ENCODE results near the gene ATP5F1C.
"Not testable (repeated sequence)": the region's sequence is repeated elsewhere in the genome, so short reads cannot be mapped to it uniquely, and the experiment has no call there.

Gene ATP5F1C

DNA sequence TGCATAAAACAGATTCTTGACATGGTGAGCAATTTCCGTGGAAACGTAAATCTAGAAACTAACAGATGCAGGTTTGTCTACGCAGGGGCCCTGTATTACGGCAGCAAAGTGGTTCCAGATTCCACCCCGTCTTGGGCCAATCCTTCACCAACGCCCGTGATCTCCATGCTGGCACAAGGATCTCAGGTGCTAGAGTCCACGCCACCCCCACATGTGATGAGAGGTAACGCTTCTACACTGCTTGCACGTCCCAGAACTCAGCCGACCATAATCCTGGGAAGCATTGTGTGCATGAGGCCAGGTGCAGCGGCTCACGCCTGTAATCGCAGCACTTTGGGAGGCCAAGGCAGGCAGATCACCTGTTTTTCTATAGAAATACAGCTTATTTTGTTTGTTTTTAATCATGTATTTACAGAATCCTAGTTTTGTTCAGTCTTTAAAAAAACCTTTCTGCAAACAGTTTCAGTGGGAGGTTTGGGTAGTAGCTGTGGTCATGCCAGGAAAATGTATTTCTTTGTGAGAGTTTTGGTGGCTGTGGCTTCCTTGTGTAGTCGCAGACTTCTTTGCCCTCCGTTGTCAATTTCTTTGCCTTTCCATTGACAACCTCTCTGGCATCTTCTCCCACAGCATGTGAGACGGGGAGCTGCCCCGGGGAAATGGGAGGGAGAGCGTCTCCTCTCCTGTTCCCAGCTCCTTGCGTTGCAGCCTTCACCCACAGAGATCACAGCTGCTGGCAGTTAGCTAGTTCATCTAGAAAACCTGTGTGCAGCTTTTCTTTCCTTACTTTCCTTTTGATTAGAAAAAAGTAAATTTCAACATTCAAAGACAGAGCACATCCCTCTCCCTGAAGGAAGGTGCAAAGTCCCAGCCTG, 49.2 kb upstream of the ATP5F1C start (continued):
- TF ChIP-seq ZNF501 (tag by site-specific recombination; IDR thresholded peaks at IDR 0.05), result no peak
- TF ChIP-seq ZBTB10 (tag by site-specific recombination; IDR thresholded peaks at IDR 0.05), result no peak

- no peaks in the 10 kb centered on the region for H3K9me3 ChIP-seq (ENCODE audit: control insufficient read depth, insufficient read depth, low read depth, low read length)
- H3K4me3 ChIP-seq (ENCODE audit: low read depth, low read length), result no peak overlapping the region
- no peak for TF ChIP-seq PRDM2 (tag by site-specific recombination; IDR thresholded peaks at IDR 0.05; ENCODE audit: borderline replicate concordance)
- no peak for TF ChIP-seq ZBTB1 (tag by site-specific recombination; IDR thresholded peaks at IDR 0.05)
- TF ChIP-seq, protein P1, sequence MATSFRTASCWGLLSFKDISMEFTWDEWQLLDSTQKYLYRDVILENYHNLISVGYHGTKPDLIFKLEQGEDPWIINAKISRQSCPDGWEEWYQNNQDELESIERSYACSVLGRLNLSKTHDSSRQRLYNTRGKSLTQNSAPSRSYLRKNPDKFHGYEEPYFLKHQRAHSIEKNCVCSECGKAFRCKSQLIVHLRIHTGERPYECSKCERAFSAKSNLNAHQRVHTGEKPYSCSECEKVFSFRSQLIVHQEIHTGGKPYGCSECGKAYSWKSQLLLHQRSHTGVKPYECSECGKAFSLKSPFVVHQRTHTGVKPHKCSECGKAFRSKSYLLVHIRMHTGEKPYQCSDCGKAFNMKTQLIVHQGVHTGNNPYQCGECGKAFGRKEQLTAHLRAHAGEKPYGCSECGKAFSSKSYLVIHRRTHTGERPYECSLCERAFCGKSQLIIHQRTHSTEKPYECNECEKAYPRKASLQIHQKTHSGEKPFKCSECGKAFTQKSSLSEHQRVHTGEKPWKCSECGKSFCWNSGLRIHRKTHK (tag by site-specific recombination; IDR thresholded peaks at IDR 0.05), result no peak
- no peak for TF ChIP-seq ZNF341 (tag by site-specific recombination; IDR thresholded peaks at IDR 0.05; ENCODE audit: low read depth)
- TF ChIP-seq PRDM6 (tag by site-specific recombination; IDR thresholded peaks at IDR 0.05), result no peak
- no peak for TF ChIP-seq ZBTB20 (tag by site-specific recombination; IDR thresholded peaks at IDR 0.05)
- TF ChIP-seq REST (tag by site-specific recombination; IDR thresholded peaks at IDR 0.05), result no peak
- TF ChIP-seq ZNF248 (tag by site-specific recombination; IDR thresholded peaks at IDR 0.05), result no peak
- no peak for TF ChIP-seq KLF9 (tag by site-specific recombination; IDR thresholded peaks at IDR 0.05; ENCODE audit: low read depth)
- no peak for TF ChIP-seq GLI2 (tag by site-specific recombination; IDR thresholded peaks at IDR 0.05; ENCODE audit: borderline replicate concordance, low read depth)
- POLR2A ChIA-PET, result no interaction called here
- no peaks in the 10 kb centered on the region for H3K4me1 ChIP-seq (ENCODE audit: control insufficient read depth, insufficient read depth, low read length)
- no peak overlapping the region for H3K27ac ChIP-seq (ENCODE audit: extremely low read depth, low read depth, low read length)
- CTCF ChIA-PET, result no interaction called here
- no peaks in the 10 kb centered on the region for H3K36me3 ChIP-seq (ENCODE audit: control insufficient read depth in 2 of 2, insufficient read depth in 1 of 2, low read length in 2 of 2)
Measured at GRCh38 chr10:7744307-7744706, 43.7 kb upstream of the ATP5F1C start.

DNA sequence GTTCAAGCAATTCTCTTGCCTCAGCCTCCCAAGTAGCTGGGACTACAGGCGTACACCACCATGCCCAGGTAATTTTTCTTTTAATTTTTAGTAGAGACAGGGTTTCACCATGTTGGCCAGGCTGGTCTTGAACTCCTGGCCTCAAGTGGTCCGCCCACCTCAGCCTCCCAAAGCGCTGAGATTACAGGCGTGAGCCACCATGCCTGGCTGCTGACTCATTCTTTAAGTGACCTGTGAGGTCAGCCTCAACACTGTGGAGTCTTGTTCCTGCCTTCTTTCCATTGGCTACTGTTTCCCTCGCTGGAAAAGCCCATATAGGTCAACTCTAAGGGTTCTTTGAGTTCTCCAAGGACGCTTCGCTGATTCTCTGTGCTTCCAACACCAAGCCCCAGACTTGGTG, 39.3 kb upstream of the ATP5F1C start:
- POLR2A ChIA-PET; CTCF ChIA-PET; H3K4me3 ChIP-seq (ENCODE audit: low read depth, low read length); H3K9me3 ChIP-seq (ENCODE audit: control insufficient read depth, insufficient read depth, low read depth, low read length); H3K4me1 ChIP-seq (ENCODE audit: control insufficient read depth, insufficient read depth, low read length); H3K27ac ChIP-seq (ENCODE audit: extremely low read depth, low read depth, low read length): not testable (repeated sequence)
- peaks cover 12 to 17% of the 10 kb centered on the region in 2 experiments; a peak in 2 of 3 replicates for H3K36me3 ChIP-seq (ENCODE audit: control insufficient read depth in 2 of 2, insufficient read depth in 1 of 2, low read length in 2 of 2)
